OCI-LY1 (cell line): ENCODE results near the gene MANBA.

Source experiments
- H2AFZ ChIP-seq: fragments of 200-600 bp; sonication (generic), shearing (Covaris generic); 2 replicates; pipeline ENCODE4 v1.6.0; 2014; ENCODE audit warnings: antibody characterized with exemption, mild to moderate bottlenecking, low read length
- H3F3A ChIP-seq: fragments of 200-600 bp; sonication (generic), shearing (Covaris generic); 2 replicates; pipeline ENCODE4 v1.6.0; 2014; ENCODE audit warnings: mild to moderate bottlenecking, antibody characterized with exemption, low read length, moderate library complexity; ENCODE audit not compliant: insufficient read depth
- H3K27ac ChIP-seq: fragments of 200-600 bp; sonication (generic); 2 replicates; pipeline ENCODE4 v1.5.1; 2014; ENCODE audit warnings: low read length, mixed run types, mild to moderate bottlenecking, low read depth; ENCODE audit not compliant: poor library complexity, severe bottlenecking
- H3K27me3 ChIP-seq: fragments of 200-600 bp; sonication (generic); 2 replicates; pipeline ENCODE4 v1.6.0; 2014; ENCODE audit warnings: antibody characterized with exemption, mild to moderate bottlenecking, low read length, moderate library complexity; ENCODE audit not compliant: insufficient read depth
- H3K36me3 ChIP-seq: fragments of 200-600 bp; sonication (generic); 2 replicates; pipeline ENCODE4 v1.6.1; 2014; ENCODE audit warnings: mild to moderate bottlenecking, antibody characterized with exemption, low read length, moderate library complexity, mixed read lengths; ENCODE audit not compliant: insufficient read depth
- H3K4me1 ChIP-seq: fragments of 200-600 bp; sonication (generic); 2 replicates; pipeline ENCODE4 v1.5.1; 2014; ENCODE audit warnings: mild to moderate bottlenecking, low read length, moderate library complexity; ENCODE audit not compliant: insufficient read depth, severe bottlenecking
- H3K4me2 ChIP-seq: fragments of 200-600 bp; sonication (generic), shearing (Covaris generic); 2 replicates; pipeline ENCODE4 v1.6.1; 2014; ENCODE audit warnings: low read length
- H3K4me3 ChIP-seq: fragments of 200-600 bp; sonication (generic); 2 replicates; pipeline ENCODE4 v1.5.1; 2014; ENCODE audit warnings: low read length, low read depth, mild to moderate bottlenecking, mixed read lengths; ENCODE audit not compliant: poor library complexity, severe bottlenecking
- H3K79me2 ChIP-seq: fragments of 200-600 bp; shearing (Covaris generic); 2 replicates; pipeline ENCODE4 v1.6.1; 2016; ENCODE audit warnings: mixed run types, low read length, mixed read lengths; ENCODE audit not compliant: insufficient read depth
- H3K9ac ChIP-seq: fragments of 200-600 bp; sonication (generic), shearing (Covaris generic); 2 replicates; pipeline ENCODE4 v1.6.1; 2014; ENCODE audit warnings: mild to moderate bottlenecking, low read length, mixed read lengths
- H3K9me2 ChIP-seq: fragments of 200-600 bp; sonication (generic), shearing (Covaris generic); 2 replicates; pipeline ENCODE4 v1.6.1; 2014; ENCODE audit warnings: low read depth, mild to moderate bottlenecking, low read length, mixed read lengths
- H3K9me3 ChIP-seq: fragments of 200-600 bp; shearing (Covaris generic); 2 replicates; pipeline ENCODE4 v1.6.1; 2014; ENCODE audit warnings: low read length, mixed read lengths
- H4K20me1 ChIP-seq: fragments of 200-600 bp; sonication (generic), shearing (Covaris generic); 2 replicates; pipeline ENCODE4 v1.6.0; 2016; ENCODE audit warnings: mild to moderate bottlenecking, low read length; ENCODE audit not compliant: insufficient read depth
- CTCF ChIP-seq: fragments of 200-600 bp; sonication (generic), shearing (Covaris generic); IDR thresholded peaks from 2 replicates; pipeline ENCODE4 v1.5.1; 2017; ENCODE audit warnings: mild to moderate bottlenecking, antibody characterized with exemption, low read length, moderate library complexity, mixed read lengths
- EZH2 ChIP-seq: fragments of 200-600 bp; sonication (generic), shearing (Covaris generic); IDR thresholded peaks from 2 replicates; pipeline ENCODE4 v1.8.0; 2017; ENCODE audit warnings: borderline replicate concordance, mixed run types, mild to moderate bottlenecking, antibody characterized with exemption, low read length, moderate library complexity, mixed read lengths

Gene MANBA

DNA sequence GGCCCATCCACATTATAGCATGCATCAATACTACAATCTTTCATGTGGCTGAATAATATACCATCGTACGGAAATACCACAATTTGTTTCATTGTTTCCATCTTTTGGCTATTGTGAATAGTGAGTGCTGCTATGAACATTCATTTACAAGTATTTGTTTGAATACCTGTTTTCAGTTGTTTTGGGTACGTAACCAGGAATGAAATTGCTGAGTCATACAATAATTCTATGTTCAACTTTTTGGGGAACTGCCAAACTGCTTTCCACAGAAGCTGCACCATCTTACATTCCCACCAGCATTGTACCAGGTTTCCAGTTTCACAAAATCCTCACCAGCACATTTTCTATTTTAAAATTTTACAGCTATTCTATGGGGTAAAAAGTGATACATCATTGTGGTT lies 28.5 kb upstream of the MANBA start:
- H3K36me3 ChIP-seq = peaks cover 22% of the 10 kb centered on the region
- no peaks in the 10 kb centered on the region for H3K4me1 ChIP-seq
- no peaks in the 10 kb centered on the region for H3K9me3 ChIP-seq
- no peaks in the 10 kb centered on the region for H3K9me2 ChIP-seq
- no peaks in the 10 kb centered on the region for H4K20me1 ChIP-seq
- H3K9ac ChIP-seq = no peak overlapping the region
- H3K27me3 ChIP-seq = no peaks in the 10 kb centered on the region
- TF ChIP-seq EZH2 (no peak), CTCF (no peak)
- no peaks in the 10 kb centered on the region for H3K79me2 ChIP-seq
- H3K4me2 ChIP-seq = no peak overlapping the region
- H3F3A ChIP-seq = peaks cover 4% of the 10 kb centered on the region; the same call in 1 of the 2 replicates
- H3K4me3 ChIP-seq = no peak overlapping the region
- H3K27ac ChIP-seq = no peak overlapping the region
- H2AFZ ChIP-seq = no peak overlapping the region

DNA sequence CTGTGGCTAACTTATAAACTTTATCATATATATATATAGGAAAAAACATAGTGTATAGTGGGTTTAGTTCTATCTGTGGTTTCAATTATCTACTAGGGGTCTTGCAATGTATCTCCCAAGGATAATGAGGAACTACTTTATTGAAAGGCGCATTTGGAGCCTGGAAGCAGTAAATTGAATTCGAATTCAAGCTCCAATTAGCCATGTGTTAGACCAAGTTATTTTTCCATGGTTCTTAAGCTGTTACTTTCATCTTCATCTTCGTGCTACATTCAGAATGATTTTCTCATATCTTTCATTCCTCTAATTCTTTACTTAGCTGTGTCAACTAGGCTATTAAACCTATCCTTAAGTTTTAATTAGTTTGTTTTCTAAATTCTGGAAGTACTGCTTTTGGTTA lies 27.2 kb upstream of the MANBA start:
- Histone ChIP-seq H3K9me3 (no peaks in the 10 kb centered on the region), H3F3A (0 out of 2 replicates have a peak, but pooled peaks cover 4% of the 10 kb centered on the region), H3K9me2 (no peaks in the 10 kb centered on the region), H3K36me3 (peaks cover 11% of the 10 kb centered on the region; the same call in 1 of the 2 replicates), H4K20me1 (no peaks in the 10 kb centered on the region), H3K9ac (no peak overlapping the region), H3K4me1 (no peaks in the 10 kb centered on the region), H2AFZ (no peak overlapping the region), H3K4me2 (no peak overlapping the region), H3K27me3 (no peaks in the 10 kb centered on the region), H3K27ac (no peak overlapping the region), H3K4me3 (no peak overlapping the region), H3K79me2 (no peaks in the 10 kb centered on the region)
- TF ChIP-seq EZH2 (no peak), CTCF (no peak)

DNA sequence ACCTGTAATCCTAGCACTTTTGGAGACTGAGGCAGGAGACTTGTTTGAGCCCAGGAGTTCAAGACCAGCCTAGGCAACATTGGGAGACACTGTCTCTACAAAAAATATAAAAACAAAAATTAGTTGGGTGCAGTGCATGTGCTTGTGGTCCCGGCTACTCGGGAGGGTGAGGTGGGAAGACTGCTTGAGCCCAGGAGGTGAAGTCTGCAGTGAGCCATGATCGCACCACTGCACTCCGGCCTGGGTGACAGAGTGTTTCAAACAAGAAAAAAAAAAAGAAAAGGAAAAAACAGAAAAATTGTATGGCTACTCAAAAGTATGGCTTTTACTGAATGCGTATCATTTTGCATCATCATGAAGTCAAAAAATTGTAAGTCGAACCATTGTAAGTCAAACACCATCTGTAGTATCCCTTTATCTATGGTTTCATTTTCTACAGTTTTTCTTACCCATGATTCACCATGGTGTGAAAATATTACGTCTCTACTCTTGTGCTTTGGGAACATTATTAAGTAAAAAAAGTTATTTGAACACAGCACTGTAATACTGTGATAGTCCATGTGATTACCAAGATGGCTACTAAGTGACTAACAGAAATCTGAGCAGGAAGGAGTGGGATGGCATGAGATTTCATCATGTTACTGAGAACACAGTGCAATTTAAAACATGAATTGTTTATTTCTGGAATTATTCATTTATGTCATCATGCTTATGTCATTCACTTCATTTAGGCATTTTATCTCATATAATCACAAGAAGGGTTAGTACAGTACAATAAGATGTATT lies 26.5 kb upstream of the MANBA start:
- Histone ChIP-seq H4K20me1 (no peaks in the 10 kb centered on the region), H3K36me3 (peaks cover 7% of the 10 kb centered on the region; the same call in 1 of the 2 replicates), H3K4me2 (no peak overlapping the region), H3K9me3 (no peaks in the 10 kb centered on the region), H3K27me3 (no peaks in the 10 kb centered on the region), H3K27ac (no peak overlapping the region), H2AFZ (no peak overlapping the region), H3K4me3 (no peak overlapping the region), H3K4me1 (no peaks in the 10 kb centered on the region), H3F3A (0 out of 2 replicates have a peak, but pooled peaks cover 4% of the 10 kb centered on the region), H3K9me2 (no peaks in the 10 kb centered on the region), H3K79me2 (no peaks in the 10 kb centered on the region), H3K9ac (no peak overlapping the region)
- TF ChIP-seq CTCF (no peak), EZH2 (no peak)
